Prostate gland (tissue), 2 donors: ENCODE measurements around the gene ARMH2. TPM values are rescaled to one million over a fixed set of nuclear protein-coding genes. Genes with fewer than 3 reads are reported as not detected.

ENCODE experiments used
- DNase-seq: peaks from one replicate; pipeline ENCODE4 v3.0.0-alpha.2; 2019; ENCODE audit warnings: low spot score
- H3K27ac ChIP-seq, 2 donors: fragments of 200-600 bp; sonication (generic); 2 replicates each; pipeline ENCODE4 v1.5.1; 2017 to 2019
- H3K27me3 ChIP-seq: fragments of 200-600 bp; sonication (generic); replicated peaks from 2 replicates; pipeline ENCODE4 v1.5.1; 2019; ENCODE audit not compliant: insufficient read depth
- H3K36me3 ChIP-seq, 2 donors: fragments of 200-600 bp; sonication (generic); 1 replicate in 1 of 2; 2 replicates in 1 of 2; pipeline versions ENCODE4 v1.5.1 to v1.8.1; 2017 to 2019
- H3K4me1 ChIP-seq: fragments of 200-600 bp; sonication (generic); replicated peaks from 2 replicates; pipeline ENCODE4 v1.5.1; 2019
- H3K4me3 ChIP-seq, 2 donors: fragments of 200-600 bp; sonication (generic); 2 replicates each; pipeline ENCODE4 v1.5.1; 2017 to 2019
- H3K9me3 ChIP-seq: fragments of 200-600 bp; sonication (generic); 2 replicates; pipeline ENCODE4 v1.5.1; 2017
- CTCF ChIP-seq, 4 experiments: fragments of 200-600 bp in 2 of 4; fragments of 450-650 bp in 2 of 4; sonication (generic) in 2 of 4; IDR thresholded peaks; 1 replicate in 3 of 4; 2 replicates in 1 of 4; pipeline ENCODE4 v1.5.1; 2016 to 2019; ENCODE audit warnings: antibody characterized with exemption in 4 of 4, mild to moderate bottlenecking in 2 of 4, moderate library complexity in 2 of 4
- POLR2A ChIP-seq: fragments of 450-650 bp; IDR thresholded peaks from one replicate; pipeline ENCODE4 v1.6.1; 2016; ENCODE audit warnings: antibody characterized with exemption, mild to moderate bottlenecking
- POLR2AphosphoS5 ChIP-seq: sonication (generic); formaldehyde crosslinking; IDR thresholded peaks from one replicate; pipeline ENCODE4 v1.6.1; 2017; ENCODE audit warnings: antibody characterized with exemption
- WGBS: methylation state at CpG from one replicate; pipeline ENCODE4 v1.1.5; 2018; 5-methylcytosine and 5-hydroxymethylcytosine counted together
- intact Hi-C: fragments of 100-400 bp; cut with DNase I; formaldehyde crosslinking; loops from one replicate; pipeline ENCODE4 v1.14.2; 2022
- total RNA-seq, 2 donors: library from RNA; depleted of rRNA; stranded (reverse); fragments of >200 nt; gene quantifications; one replicate each; pipeline ENCODE4 v1.1.0, GENCODE V29; 2016

The ARMH2 gene
- total RNA-seq, 2 donors from 2014 or later, result not detected

GRCh38 chr6:24822696-24823095 lies 24.0 kb upstream of the ARMH2 start:
- Histone ChIP-seq H3K4me3 (no peak overlapping the region), H3K27me3 (no peaks in the 10 kb centered on the region), H3K4me1 (no peaks in the 10 kb centered on the region), H3K36me3 (no peaks in the 10 kb centered on the region), H3K27ac (no peak overlapping the region), H3K9me3 (no peaks in the 10 kb centered on the region)
- TF ChIP-seq CTCF (IDR thresholded peaks at IDR 0.05), result no peak
- TF ChIP-seq POLR2AphosphoS5, result no peak
- TF ChIP-seq POLR2A, result no peak
- intact Hi-C loops, result no loop called here
- WGBS, result 98% methylated on average over 6 of the region's 6 CpGs
- DNase-seq, result no peak

- H3K4me3 ChIP-seq, result no peak overlapping the region
- no peaks in the 10 kb centered on the region for H3K9me3 ChIP-seq
- H3K36me3 ChIP-seq, result no peaks in the 10 kb centered on the region
- intact Hi-C loops, result no loop called here
- no peak for DNase-seq
- no peaks in the 10 kb centered on the region for H3K4me1 ChIP-seq
- H3K27me3 ChIP-seq, result no peaks in the 10 kb centered on the region
- H3K27ac ChIP-seq, result no peak overlapping the region
- no peak for TF ChIP-seq POLR2A
- no peak for TF ChIP-seq CTCF (IDR thresholded peaks at IDR 0.05)
- no peak for TF ChIP-seq POLR2AphosphoS5
- 95% methylated on average over 3 of the region's 3 CpGs for WGBS
These were observed 23.2 kb upstream of the ARMH2 start for GRCh38 chr6:24821860-24822444.

GRCh38 chr6:24818346-24818745 lies 19.6 kb upstream of the ARMH2 start:
- 89% methylated on average over 2 of the region's 2 CpGs for WGBS

GRCh38 chr6:24809728-24810127 lies 11.0 kb upstream of the ARMH2 start:
- Histone ChIP-seq H3K9me3 (no peaks in the 10 kb centered on the region), H3K4me1 (no peaks in the 10 kb centered on the region), H3K4me3 (no peak overlapping the region), H3K27ac (no peak overlapping the region), H3K36me3 (no peaks in the 10 kb centered on the region), H3K27me3 (no peaks in the 10 kb centered on the region)
- intact Hi-C loops, result no loop called here
- no peak for DNase-seq
- WGBS, result 86% methylated on average over 3 of the region's 3 CpGs
- no peak for TF ChIP-seq POLR2AphosphoS5
- no peak for TF ChIP-seq POLR2A
- TF ChIP-seq CTCF (IDR thresholded peaks at IDR 0.05), result no peak

More at GRCh38 chr6:24818346-24818745, 19.6 kb upstream of the ARMH2 start:
- DNase-seq, result no peak
- Histone ChIP-seq H3K27ac (no peak overlapping the region), H3K9me3 (no peaks in the 10 kb centered on the region), H3K36me3 (no peaks in the 10 kb centered on the region), H3K4me3 (no peak overlapping the region), H3K4me1 (no peaks in the 10 kb centered on the region), H3K27me3 (no peaks in the 10 kb centered on the region)
- TF ChIP-seq POLR2AphosphoS5, result no peak
- no peak for TF ChIP-seq CTCF (IDR thresholded peaks at IDR 0.05)
- TF ChIP-seq POLR2A, result no peak
- intact Hi-C loops, result no loop called here

- H3K27me3 ChIP-seq, result no peaks in the 10 kb centered on the region
- H3K36me3 ChIP-seq, result no peaks in the 10 kb centered on the region
- H3K27ac ChIP-seq, result no peak overlapping the region
- no peak overlapping the region for H3K4me3 ChIP-seq
- H3K9me3 ChIP-seq, result no peaks in the 10 kb centered on the region
- intact Hi-C loops, result no loop called here
- WGBS, result 97% methylated on average over 3 of the region's 3 CpGs
- TF ChIP-seq CTCF (IDR thresholded peaks at IDR 0.05) (no peak), POLR2A (no peak)
- DNase-seq, result no peak
- no peaks in the 10 kb centered on the region for H3K4me1 ChIP-seq
These were observed 8.9 kb upstream of the ARMH2 start for GRCh38 chr6:24807584-24807983.
